HUES64 (cell line): ENCODE results near the gene TEKTIP1.
A peak's percentile ranks its signal among the peaks of the same experiment; 100 is the strongest.
"Not testable (repeated sequence)": the region's sequence is repeated elsewhere in the genome, so short reads cannot be mapped to it uniquely, and the experiment has no call there.

Experiments used
- H3K27ac ChIP-seq: 2 replicates; pipeline ENCODE4 v1.7.0; 2013; ENCODE audit warnings: low read depth, low read length, inconsistent platforms
- H3K27me3 ChIP-seq: 2 replicates; pipeline ENCODE4 v1.6.1; 2013; ENCODE audit warnings: mild to moderate bottlenecking, low read length; ENCODE audit not compliant: insufficient read depth
- H3K36me3 ChIP-seq: 2 replicates; pipeline ENCODE4 v1.6.1; 2013; ENCODE audit warnings: mild to moderate bottlenecking, low read length; ENCODE audit not compliant: insufficient read depth
- H3K4me1 ChIP-seq: 2 replicates; pipeline ENCODE4 v1.6.1; 2013; ENCODE audit warnings: mild to moderate bottlenecking, low read length, moderate library complexity; ENCODE audit not compliant: insufficient read depth
- H3K4me3 ChIP-seq: 2 replicates; pipeline ENCODE4 v1.5.1; 2013; ENCODE audit warnings: mild to moderate bottlenecking, low read length, moderate library complexity
- H3K9ac ChIP-seq: 2 replicates; pipeline ENCODE4 v1.6.1; 2013; ENCODE audit warnings: mild to moderate bottlenecking, low read depth, low read length
- H3K9me3 ChIP-seq: 2 replicates; pipeline ENCODE4 v1.6.1; 2013; ENCODE audit warnings: low read depth, low read length; ENCODE audit not compliant: insufficient read depth
- WGBS: fragments of 150-250, 120-280 bp; methylation state at CpG from one replicate; pipeline ENCODE4 v1.1.7; 2013; ENCODE audit warnings: missing lambda C conversion rate; 5-methylcytosine and 5-hydroxymethylcytosine counted together

TEKTIP1 gene

GRCh38 chr19:3499738-3500428 lies 39.1 kb upstream of the TEKTIP1 start:
- WGBS = 27% methylated on average over 18 of the region's 18 CpGs
- peak overlapping the region; percentile 96 for H3K4me3 ChIP-seq
- no peaks in the 10 kb centered on the region for H3K27me3 ChIP-seq
- H3K36me3 ChIP-seq = peaks cover 24% of the 10 kb centered on the region
- H3K9me3 ChIP-seq = no peaks in the 10 kb centered on the region
- no peaks in the 10 kb centered on the region; the same call in 1 of the 2 replicates for H3K4me1 ChIP-seq
- peak overlapping the region; percentile 98 for H3K9ac ChIP-seq
- H3K27ac ChIP-seq = peak overlapping the region; percentile 97

- Histone ChIP-seq H3K4me3 (peak within 1 kb of the TSS; percentile 96), H3K27ac (peak within 1 kb of the TSS; percentile 97), H3K9me3 (no peaks in the 10 kb centered on the region), H3K4me1 (no peaks in the 10 kb centered on the region; the same call in 1 of the 2 replicates), H3K9ac (peak within 1 kb of the TSS; percentile 98), H3K27me3 (no peaks in the 10 kb centered on the region), H3K36me3 (peaks cover 19% of the 10 kb centered on the region)
- WGBS = under 1% methylated on average over 52 of the region's 52 CpGs
Observed at GRCh38 chr19:3500429-3501101, 38.4 kb upstream of the TEKTIP1 start, which contains the start of gene DOHH. Gene DOHH, minus strand, starts transcription at chr19:3500674. Its CDS starts 3,860 bp downstream, at chr19:3496814.

DNA sequence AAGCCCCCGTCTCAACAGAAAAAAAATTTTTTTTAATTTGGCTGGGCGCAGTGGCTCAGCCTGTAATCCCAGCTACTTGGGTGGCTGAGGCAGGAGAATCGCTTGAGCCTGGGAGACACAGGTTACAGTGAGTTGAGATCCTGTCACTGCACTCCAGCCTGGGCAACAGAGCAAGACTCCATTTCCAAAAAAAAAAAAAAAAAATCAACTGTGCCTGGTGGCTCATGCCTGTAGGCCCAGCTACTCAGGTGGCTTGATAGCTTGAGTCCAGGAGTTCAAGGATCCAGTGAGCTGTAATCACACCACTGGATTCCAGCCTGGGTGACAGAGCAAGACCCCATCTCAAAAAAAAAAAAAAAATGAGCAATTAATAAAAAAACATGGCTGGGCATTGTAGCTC lies 37.2 kb upstream of the TEKTIP1 start:
- Histone ChIP-seq H3K4me1 (no peaks in the 10 kb centered on the region; the same call in 1 of the 2 replicates), H3K9ac (no peak overlapping the region), H3K9me3 (no peaks in the 10 kb centered on the region), H3K4me3 (no peak overlapping the region), H3K27me3 (no peaks in the 10 kb centered on the region), H3K36me3 (peaks cover 7% of the 10 kb centered on the region), H3K27ac (no peak overlapping the region)
- 95% methylated on average over 3 of the region's 3 CpGs for WGBS

DNA sequence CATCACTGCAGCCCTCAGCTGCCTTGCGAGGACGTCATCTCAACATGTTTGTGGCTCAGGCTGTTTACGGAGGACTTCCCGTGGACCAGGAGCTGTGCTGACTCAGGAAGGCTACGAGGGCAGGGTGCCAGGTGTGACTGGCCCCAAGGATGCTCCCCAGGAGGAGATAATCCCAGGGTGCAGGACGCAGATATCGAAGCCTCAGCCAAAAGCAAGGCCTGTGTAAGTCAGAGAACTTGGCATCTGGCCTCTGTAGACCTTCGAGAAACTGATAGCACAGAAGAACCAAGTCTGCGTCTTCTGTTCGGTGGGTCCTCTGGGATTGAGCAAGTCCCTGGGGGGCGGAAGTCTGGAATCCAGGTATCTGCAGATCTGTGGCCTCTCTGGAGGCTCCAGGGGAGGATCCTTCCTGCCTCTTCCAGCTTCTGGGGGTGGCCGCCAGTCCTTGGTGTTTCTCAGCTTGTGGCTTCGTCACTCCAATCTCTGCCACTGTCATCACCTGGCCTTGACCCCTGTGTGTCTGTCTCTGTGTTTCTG lies 35.9 kb upstream of the TEKTIP1 start:
- H3K36me3 ChIP-seq = no peaks in the 10 kb centered on the region
- no peak overlapping the region for H3K9ac ChIP-seq
- WGBS = 91% methylated on average over 13 of the region's 13 CpGs
- no peaks in the 10 kb centered on the region for H3K9me3 ChIP-seq
- H3K4me3 ChIP-seq = no peak overlapping the region
- H3K27ac ChIP-seq = no peak overlapping the region
- no peaks in the 10 kb centered on the region for H3K27me3 ChIP-seq
- peaks cover 2% of the 10 kb centered on the region; the same call in 1 of the 2 replicates for H3K4me1 ChIP-seq

- Histone ChIP-seq H3K36me3 (peaks cover 9% of the 10 kb centered on the region; the same call in 1 of the 2 replicates), H3K9me3 (no peaks in the 10 kb centered on the region), H3K27me3 (no peaks in the 10 kb centered on the region), H3K4me3 (no peak overlapping the region), H3K4me1 (peaks cover 2% of the 10 kb centered on the region; the same call in 1 of the 2 replicates), H3K27ac (no peak overlapping the region), H3K9ac (no peak overlapping the region)
- WGBS = 93% methylated on average over 5 of the region's 5 CpGs
Observed at GRCh38 chr19:3504735-3505134, 34.2 kb upstream of the TEKTIP1 start.

- Histone ChIP-seq H3K4me1 (peaks cover 2% of the 10 kb centered on the region; the same call in 1 of the 2 replicates), H3K9ac (peak within 1 kb of the TSS; percentile 78), H3K27me3 (no peaks in the 10 kb centered on the region), H3K9me3 (no peaks in the 10 kb centered on the region), H3K4me3 (peak within 1 kb of the TSS; percentile 72), H3K36me3 (peaks cover 14% of the 10 kb centered on the region; the same call in 1 of the 2 replicates), H3K27ac (peak within 1 kb of the TSS; percentile 84)
- 7% methylated on average over 79 of the region's 79 CpGs for WGBS
Observed at GRCh38 chr19:3505598-3506383, 33.2 kb upstream of the TEKTIP1 start, which contains the start of gene FZR1. Gene FZR1, plus strand, starts transcription at chr19:3506311. Its CDS starts 16,679 bp downstream, at chr19:3522990.

GRCh38 chr19:3506384-3507340 lies 32.3 kb upstream of the TEKTIP1 start:
- H3K27me3 ChIP-seq = no peaks in the 10 kb centered on the region

DNA sequence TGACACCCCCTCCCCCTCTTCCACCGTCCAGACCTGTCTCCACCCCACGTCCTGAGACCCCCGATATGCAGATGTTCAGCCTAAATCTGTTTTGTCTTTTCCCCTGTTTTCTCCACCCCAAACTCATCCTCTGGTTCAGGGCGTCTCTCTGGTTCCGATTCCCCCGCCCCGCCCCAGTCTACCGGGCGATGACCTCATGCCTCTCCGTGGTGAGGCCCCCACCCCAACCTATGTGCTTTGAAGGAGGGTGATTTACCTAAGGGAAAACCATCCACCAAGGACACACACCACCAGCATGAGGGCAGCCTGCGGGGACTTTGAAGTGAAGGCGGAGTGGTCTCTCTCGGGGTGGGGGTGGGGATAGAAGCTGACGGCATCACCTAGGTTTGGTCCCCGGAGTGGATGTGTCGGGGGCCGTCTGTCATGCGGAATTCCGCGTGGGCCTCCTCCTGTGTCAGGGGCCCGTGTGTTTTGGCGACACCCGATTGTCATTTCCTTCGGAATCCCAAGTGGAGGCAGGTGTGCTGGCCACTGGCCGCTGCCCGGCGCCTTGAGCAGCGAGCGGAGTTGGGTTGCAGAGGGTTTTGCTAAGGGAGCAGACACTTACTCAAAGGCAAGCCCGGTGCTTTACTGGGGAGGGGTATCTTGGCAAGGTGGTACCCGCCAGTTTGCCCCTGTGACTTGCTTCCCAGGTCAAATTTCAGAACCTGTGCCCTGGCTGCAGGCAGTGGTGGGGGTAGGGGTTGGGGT lies 31.4 kb upstream of the TEKTIP1 start:
- H3K9me3 ChIP-seq = no peaks in the 10 kb centered on the region
- WGBS = 12% methylated on average over 26 of the region's 31 CpGs
- H3K4me3 ChIP-seq = peak overlapping the region; percentile 72
- H3K27me3 ChIP-seq = no peaks in the 10 kb centered on the region
- H3K9ac ChIP-seq = peak overlapping the region; percentile 42; the same call in 1 of the 2 replicates
- H3K4me1 ChIP-seq = peaks cover 2% of the 10 kb centered on the region; the same call in 1 of the 2 replicates
- H3K27ac ChIP-seq = no peak overlapping the region
- peaks cover 19% of the 10 kb centered on the region; the same call in 1 of the 2 replicates for H3K36me3 ChIP-seq

More at GRCh38 chr19:3506384-3507340, 32.3 kb upstream of the TEKTIP1 start:
- Histone ChIP-seq H3K4me1 (peaks cover 2% of the 10 kb centered on the region; the same call in 1 of the 2 replicates), H3K9ac (peak overlapping the region; percentile 70), H3K4me3 (peak overlapping the region; percentile 72), H3K36me3 (peaks cover 19% of the 10 kb centered on the region; the same call in 1 of the 2 replicates), H3K27ac (peak overlapping the region; percentile 28; the same call in 1 of the 2 replicates), H3K9me3 (no peaks in the 10 kb centered on the region)
- under 1% methylated on average over 69 of the region's 69 CpGs for WGBS

DNA sequence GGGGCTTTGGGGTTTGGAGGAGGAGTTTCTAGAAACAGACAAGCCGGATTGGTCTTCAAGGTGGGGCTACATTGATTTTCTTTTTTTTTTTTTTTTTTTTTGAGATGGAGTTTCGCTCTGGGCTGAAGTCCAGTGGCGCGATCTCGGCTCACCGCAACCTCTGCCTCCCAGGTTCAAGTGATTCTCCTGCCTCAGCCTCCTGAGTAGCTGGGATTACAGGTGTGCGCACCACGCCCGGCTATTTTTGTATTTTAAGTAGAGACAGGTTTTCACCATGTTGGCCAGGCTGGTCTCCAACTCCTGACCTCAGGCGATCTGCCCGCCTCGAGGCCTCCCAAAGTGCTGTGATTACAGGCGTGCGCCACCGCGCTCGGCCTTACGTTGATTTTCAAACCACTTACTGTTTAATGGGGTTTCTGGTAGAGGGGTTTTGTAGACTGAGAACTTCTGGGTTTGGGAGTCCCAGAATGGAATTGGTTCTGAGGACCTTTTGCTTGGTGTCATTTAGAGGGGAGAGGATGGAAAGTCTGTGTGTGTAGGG lies 30.8 kb upstream of the TEKTIP1 start:
- H3K9me3 ChIP-seq, H3K4me1 ChIP-seq, H3K9ac ChIP-seq, H3K4me3 ChIP-seq, H3K27ac ChIP-seq, H3K27me3 ChIP-seq: not testable (repeated sequence)
- peaks cover 19% of the 10 kb centered on the region; the same call in 1 of the 2 replicates for H3K36me3 ChIP-seq
- 93% methylated on average over 18 of the region's 18 CpGs for WGBS
